NK-92 (cell line): ENCODE data around the gene ACRBP.

Experiments
- DNase-seq: peaks from one replicate; lab custom pipeline; 2025; ENCODE audit not compliant: unreplicated experiment; lab: John Stamatoyannopoulos, UW

Gene ACRBP

DNA sequence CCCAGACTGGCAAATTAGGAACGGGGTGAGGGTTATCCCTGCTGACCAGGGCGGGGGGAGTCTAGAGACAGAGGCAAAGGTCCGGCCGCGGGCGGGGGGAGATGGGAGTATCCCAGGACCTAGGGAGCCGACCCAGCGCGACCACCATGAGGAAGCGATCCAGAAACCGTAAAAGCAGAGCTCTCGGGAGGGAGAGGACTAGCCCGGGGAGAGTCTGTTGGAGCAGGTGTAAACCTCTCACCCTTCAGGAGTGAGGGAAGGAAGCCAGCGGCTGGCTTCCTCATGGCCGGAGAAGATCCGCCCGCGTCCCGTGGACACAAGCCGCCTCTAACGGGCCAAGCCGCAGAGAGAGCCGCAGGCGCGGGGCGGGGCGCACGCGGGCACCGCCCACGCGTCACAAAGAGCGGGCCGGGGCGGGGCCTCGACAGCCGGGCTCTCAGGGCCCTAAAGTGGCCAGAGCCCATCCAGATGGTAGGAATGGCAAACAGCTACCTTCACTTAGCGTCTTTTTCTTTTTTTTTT is at the start of gene ACRBP:
ACRBP (minus strand) TSS at position 350 of the 522 bp plus-strand sequence; CDS start at position 284, 66 bp downstream.
- DNase-seq = no peak

GRCh38 chr12:6695313-6696045 is 48.2 kb upstream of the ACRBP start:
- DNase-seq = no peak

DNA sequence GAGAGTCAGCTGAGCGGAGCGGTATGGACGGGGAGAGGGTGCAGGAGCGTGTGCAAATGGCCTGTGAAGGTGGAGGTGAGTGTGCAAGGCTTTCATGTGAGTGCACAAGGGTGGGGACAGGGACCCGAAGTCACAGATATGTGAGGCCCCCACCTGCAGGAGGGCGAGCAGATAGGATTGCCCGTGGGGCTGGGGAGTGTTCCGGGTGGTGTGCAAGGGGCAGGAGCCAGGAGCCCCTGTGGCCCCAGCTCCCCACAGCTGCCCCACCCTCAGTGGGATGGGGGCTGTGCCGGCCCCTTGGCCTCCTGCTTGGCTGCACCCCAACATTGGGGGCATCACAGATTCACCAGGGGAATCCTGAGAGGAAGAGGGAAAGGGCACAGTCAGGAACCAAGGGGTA is 47.5 kb upstream of the ACRBP start:
- no peak for DNase-seq

DNA sequence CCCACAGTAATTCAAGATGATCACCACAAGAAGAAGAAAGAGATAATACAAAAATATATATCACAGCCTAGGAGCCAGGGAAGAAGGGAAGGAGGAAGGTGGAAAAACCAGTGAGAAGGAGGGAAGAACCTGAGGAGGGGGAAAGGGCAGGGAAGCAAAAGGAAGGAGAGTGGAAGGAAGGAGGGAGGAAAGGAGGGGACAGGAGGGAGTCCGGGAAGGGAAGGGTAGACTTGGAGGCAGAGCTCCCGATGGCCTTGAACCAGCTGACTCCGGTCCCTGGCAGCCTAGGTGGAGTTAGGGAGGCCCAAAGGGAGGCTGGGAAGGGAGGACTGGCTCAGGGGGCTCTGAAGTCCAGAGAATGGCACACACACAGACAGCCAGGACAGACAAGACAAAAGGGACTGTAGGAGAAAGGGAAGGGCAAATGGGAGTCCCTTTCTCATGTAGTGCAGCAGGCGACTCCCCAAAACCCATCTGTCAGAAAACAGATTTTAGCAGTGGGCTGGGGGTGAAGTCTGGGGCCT is 46.7 kb upstream of the ACRBP start:
- DNase-seq = no peak

DNA sequence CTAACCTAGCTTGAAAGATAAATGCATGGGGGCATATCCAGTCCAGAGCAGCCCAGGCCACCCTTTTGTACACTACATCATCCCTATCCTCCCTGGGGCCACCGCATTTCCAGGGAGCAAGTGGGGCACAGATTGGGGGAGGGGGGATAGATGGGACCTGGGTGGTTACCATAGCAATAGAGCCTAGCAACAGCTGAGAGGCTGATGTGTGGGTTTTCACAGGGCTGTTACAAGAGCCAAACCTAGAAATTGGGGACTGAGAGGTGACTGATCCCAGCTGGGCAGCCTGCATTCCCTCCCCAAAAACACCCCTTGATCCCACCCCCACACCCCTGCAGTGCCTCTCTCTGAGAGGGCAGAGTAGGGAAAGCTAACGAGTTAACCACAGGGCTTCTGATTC is 45.7 kb upstream of the ACRBP start:
- DNase-seq = no peak

DNA sequence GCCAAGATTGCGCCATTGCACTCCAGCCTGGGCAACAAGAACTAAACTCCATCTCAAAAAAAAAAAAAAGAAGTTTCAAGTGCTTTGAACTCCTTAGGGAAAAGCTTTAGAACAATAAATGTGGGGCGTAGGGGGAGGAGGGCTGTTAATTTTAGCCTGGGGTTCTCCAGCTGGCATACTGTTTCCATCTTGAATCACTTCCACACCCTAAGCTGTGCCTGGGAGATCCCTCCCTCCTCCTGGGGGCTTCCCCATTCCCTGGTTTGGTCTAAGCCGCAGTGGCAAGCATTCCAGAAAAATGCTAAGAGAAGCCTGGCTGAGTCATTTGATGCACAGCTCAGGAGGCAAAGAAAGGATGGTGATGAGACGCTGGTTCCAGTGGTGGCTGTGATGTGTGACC is 44.2 kb upstream of the ACRBP start:
- DNase-seq = no peak

DNA sequence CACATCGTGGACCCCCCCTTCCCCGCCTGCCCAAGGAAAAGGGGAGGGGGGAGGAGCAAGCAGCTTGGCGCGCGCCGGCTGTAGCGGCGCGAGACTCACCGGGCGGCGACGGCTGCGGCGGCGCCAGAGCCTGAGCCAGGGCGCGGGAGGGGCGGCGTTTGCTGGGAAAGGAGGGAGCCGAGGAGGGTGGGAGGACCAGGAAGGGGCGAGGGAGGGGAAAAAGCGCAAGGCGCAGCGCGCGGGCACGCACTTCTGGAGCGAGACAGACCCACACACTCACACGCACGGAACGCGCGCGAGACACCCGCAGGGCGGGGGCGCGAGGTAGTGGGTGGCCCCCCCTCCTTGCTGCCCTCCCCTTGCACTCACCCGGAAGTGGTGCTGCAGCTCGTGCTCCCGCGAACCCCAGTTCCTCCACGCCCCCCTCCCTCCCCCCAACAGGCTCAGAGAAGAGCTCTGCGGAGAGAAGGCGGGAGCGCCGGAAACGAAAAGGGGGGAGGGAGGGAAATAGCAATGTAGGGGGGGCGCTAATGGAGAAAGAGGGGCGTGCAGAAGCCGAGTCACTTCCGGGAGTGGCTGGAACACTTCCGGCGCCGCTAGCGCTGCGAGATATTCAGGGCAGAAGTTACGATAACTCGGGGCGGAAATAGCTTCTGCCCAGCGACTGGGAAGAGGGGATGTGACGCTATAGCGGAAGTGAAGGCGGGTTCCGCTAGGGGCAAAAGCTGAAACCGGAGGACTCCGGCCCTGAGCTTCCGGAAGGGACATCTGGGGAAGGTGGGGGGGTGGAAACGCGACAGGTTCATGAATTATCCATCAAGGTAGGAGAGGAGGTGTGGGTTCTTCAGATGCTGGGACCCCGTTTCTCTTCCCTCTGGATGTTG is 42.0 kb upstream of the ACRBP start, which contains the start of gene ZNF384:
ZNF384 (minus strand) TSS at position 377 of the 884 bp plus-strand sequence. CDS start 9,855 bp downstream, outside the sequence.
- DNase-seq = peak; percentile 99

DNA sequence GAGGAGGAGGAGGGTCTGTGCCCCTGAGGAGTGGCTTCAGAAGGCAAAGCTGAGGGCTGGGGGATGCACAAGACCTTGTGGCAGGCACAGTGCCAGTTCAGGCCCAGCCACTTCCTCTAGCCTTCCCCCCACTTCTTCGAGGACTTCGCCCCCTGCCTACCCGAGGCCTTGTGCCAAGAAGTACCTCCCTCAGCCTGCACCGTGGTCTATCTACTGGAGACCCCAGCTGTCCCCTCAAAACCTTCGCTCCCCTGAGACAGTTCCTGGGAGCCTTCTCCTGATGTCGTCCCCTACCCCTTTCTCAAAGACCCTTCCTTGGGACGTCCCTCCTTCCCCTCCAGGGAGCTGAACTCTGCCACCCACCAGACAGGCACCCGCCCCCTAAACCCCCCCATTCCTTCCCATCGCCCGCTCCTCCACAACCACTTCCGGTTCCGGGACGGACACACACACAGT is 41.3 kb upstream of the ACRBP start:
- no peak for DNase-seq

- DNase-seq = no peak
Observed at GRCh38 chr12:6685814-6686213, 38.6 kb upstream of the ACRBP start.

- DNase-seq = no peak
Observed at GRCh38 chr12:6684609-6685008, 37.4 kb upstream of the ACRBP start.

DNA sequence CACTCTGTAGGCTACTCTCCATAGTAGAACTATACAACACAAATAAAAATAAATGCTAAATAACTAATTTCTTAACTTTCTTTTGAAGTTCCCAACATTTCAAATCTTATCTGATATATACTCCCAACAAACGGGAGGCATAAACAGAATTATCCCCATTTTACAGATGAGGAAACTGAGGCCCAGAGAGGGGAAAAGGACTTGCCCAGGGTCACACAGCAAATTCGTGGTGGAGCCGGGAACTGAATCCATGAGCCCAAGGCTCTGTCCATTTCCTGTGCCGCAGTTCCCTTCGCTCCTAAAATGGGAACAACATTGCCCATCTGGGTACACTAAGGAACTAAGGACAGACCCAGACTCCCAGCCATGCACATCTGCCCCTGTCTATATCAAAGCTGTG is 29.7 kb upstream of the ACRBP start:
- no peak for DNase-seq

- DNase-seq = no peak
Observed at GRCh38 chr12:6672143-6672542, 24.9 kb upstream of the ACRBP start.

DNA sequence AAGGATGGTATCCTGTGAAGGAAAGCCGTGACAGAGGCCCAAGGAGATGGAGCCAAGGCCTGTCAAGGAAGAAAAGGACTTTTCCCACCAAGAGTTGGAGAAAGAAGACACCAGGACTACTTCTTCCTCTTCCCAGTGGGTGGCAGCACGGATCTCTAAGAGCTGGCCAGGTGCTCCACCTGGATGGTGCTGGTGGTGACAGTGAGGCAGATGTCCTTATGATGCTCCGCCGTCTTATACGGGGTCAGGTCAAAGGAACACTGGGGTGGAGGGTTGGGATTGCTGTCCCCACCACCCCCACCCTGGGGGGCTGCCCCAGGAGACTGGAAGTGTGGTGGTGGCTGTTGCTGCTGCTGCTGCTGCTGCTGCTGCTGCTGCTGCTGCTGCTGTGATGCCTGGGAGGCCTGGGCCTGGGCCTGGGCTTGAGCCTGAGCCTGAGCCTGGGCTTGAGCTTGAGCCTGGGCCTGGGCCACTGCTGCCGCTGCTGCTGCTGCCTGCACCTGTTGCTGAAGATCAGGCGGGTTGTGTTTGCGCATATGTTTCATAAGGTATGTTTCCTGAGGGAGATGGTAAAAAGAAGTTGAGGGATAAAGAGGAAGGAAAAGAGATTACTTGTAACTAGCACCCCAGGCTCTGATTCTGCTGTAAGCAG is 20.5 kb upstream of the ACRBP start:
- DNase-seq = no peak

- DNase-seq = no peak
Observed at GRCh38 chr12:6666211-6666610, 19.0 kb upstream of the ACRBP start.

DNA sequence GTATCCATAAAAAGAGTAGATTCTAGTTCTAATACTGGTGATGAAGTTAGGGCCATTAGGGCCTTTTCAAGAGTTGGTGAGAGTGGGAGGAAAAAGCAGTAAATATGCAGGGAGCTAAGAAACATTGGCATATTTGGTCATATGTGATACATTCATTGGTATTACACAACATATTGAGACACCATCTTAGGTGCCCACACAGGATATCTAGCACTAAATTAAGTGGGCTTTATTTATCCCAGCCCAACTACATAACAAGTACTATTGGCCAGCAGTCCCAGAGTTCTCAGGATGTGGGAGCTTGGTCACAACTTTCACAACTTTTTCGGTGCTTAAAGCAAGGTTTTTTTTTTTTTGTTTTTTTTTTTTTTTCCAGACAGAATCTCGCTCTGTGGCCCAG is 17.7 kb upstream of the ACRBP start:
- no peak for DNase-seq

GRCh38 chr12:6662906-6663742 is 15.9 kb upstream of the ACRBP start, which contains the start of gene ING4:
Gene ING4 (minus strand): TSS chr12:6663119. CDS start chr12:6663101, 18 bp downstream.
- DNase-seq = peak; percentile 78

GRCh38 chr12:6662602-6662905 is 15.3 kb upstream of the ACRBP start:
- DNase-seq = no peak

DNA sequence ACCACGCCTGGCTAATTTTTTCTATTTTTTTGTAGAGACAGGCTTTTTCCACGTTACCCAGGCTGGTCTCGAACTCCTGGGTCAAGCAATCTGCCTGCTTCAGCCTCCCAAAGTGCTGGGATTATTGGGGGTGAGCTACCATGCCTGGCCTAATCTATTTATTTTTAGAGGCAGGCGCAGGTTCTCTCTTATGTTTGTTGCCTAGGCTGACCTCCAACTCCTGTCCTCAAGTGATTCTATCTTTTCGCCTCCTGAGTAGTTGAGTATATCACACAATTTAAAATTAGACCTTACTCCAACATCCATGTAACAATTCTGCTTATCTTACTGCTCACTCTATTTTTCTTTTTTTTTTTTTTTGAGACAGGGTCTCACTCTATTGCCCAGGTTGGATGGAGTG is 6.8 kb upstream of the ACRBP start:
- DNase-seq = no peak

GRCh38 chr12:6653342-6653741 is 6.1 kb upstream of the ACRBP start:
- DNase-seq = no peak

GRCh38 chr12:6652391-6652790 is 5.2 kb upstream of the ACRBP start:
- no peak for DNase-seq
